GM19193 (cell line): ENCODE measurements around the gene SFT2D3.

Experiments
- POLR2A ChIP-seq: IDR thresholded peaks from 4 replicates; pipeline ENCODE4 v1.6.1; 2011; ENCODE audit not compliant: insufficient read depth, insufficient read length; ENCODE audit errors: extremely low read depth

The SFT2D3 gene

GRCh38 chr2:127707890-127708648, 6.8 kb downstream of the SFT2D3 start:
- TF ChIP-seq POLR2A = no peak

GRCh38 chr2:127709336-127709735, 8.0 kb downstream of the SFT2D3 start:
- TF ChIP-seq POLR2A = no peak

DNA sequence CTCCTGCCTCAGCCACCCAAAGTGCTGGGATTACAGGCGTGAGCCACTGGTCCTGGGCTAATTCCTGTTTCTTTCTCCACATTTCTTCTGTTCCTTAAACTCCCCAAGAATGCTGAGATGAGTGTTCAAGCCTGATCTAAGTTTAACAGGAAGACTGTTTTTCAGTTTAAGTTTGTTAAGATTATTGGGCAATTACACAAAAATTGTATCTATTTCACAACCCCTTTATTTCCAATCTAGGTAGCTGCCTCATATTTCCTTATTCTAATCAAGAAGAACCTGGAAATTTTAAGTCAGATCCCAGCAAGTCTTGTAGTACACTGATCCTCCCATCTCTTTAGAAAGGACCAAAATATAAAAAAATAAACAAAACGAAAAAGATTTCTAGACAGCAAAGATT, 11.7 kb downstream of the SFT2D3 start:
- no peak for TF ChIP-seq POLR2A

GRCh38 chr2:127713562-127713961, 12.3 kb downstream of the SFT2D3 start:
- TF ChIP-seq POLR2A = no peak

DNA sequence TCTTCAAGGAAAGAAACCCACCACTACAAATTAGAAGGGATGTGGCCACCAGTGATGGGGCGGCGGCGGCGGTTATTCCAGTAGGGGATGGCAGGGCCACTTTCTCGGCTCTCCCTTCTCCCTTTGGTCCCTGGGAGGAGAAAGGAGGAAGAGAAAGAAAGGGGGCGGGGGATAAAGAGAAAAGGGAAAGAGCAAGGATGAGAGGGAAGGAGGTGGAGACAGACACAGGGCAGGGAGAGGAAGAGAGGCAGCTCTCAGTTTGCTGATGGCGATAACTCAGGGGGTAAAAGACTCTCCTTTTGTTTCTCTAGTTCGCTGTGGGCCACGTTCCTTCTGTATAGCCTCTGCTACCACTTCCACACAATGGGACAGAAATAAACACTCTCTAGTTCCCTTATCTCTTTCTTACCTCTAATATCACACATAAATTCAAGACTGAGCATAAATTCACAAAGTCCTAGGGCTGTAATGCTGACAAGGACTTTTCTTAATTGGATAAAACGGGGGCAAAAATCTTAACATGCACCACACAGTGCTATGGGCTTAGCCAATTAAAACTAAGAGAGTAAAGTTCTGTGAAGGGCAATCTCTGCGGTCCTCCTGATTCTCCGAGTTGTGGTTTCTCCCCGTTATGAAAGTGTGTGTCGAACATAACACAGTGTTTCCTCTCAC, 14.6 kb downstream of the SFT2D3 start:
- TF ChIP-seq POLR2A = no peak

GRCh38 chr2:127718271-127718670, 17.0 kb downstream of the SFT2D3 start:
- no peak for TF ChIP-seq POLR2A

DNA sequence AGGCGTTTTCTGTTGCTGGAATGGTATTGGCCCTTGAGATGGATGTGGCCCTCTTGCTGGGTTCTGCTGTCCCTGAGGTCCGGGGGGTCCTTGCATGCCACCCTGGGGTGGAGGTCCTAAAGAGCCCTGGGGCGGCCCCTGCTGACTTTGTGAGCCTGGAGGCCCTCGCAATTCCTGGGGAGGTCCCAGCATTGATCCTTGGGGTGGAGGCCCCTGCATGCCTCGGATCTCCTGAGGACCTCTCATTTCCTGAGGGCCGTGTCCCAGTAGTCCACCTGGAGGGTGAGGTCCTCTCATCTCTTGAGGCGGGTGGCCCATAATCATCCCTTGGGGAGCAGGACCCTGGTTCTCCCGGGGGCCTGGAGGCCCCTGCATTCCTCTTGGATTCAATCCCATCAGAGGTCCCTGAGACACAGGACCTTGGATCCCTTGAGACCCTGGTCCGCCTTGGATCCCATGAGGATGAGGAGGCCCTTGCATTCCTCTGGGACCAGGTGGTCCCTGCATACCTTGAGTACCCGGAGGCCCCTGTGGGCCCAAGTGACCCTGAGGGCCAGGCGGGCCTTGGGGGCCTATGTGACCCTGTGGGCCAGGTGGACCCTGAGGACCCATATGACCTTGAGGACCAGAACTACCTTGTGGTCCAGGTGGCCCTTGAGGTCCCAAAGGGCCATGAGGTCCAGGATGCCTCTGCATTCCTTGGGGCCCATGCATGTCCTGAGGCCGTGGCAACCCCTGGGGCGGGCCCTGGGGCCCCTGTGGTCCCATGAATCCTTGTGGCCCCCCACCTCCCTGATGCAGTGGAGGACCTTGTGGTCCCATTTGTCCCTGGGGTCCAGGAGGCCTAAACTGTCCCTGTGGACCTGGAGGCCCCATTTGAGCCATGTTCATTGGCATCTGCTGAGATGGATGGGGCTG, 18.3 kb downstream of the SFT2D3 start:
- no peak for TF ChIP-seq POLR2A

GRCh38 chr2:127721311-127721977, 20.1 kb downstream of the SFT2D3 start:
- no peak for TF ChIP-seq POLR2A

GRCh38 chr2:127721978-127722355, 20.7 kb downstream of the SFT2D3 start:
- no peak for TF ChIP-seq POLR2A

- no peak for TF ChIP-seq POLR2A
These were observed 21.5 kb downstream of the SFT2D3 start for GRCh38 chr2:127722807-127723206.

- no peak for TF ChIP-seq POLR2A
These were observed 25.0 kb downstream of the SFT2D3 start for GRCh38 chr2:127726158-127726880.

DNA sequence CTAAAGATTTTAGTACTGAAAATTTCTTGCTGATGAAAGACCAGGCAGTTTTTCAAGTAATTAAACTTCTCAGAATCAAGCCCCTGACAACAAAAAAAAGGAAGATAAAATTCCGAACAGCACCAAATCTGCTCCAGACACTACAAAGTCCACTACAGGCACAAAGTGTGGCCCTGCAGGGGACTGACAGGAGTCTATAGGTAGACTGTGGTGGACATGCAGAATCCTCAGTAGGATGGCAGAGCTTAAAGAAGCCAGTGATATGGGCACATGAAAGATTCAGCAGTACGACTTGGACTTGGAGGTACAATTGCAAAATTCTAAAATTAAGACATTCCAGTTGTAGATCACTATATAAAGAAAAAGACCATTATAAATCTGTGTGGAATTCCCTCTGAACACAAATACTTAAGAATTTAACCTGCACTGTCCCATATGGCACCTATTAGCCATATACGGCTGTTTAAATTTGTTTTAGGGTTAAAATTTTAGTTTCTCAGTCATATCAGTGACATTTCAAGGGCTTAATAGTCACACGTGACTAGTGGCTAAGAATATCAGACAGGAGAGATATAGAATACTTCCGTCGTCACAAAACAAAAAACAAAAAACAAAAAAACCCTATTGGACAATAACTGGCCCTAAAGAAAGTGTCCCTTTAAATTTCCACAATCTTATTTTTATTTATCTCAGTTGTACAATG, 32.0 kb downstream of the SFT2D3 start:
- TF ChIP-seq POLR2A = no peak

DNA sequence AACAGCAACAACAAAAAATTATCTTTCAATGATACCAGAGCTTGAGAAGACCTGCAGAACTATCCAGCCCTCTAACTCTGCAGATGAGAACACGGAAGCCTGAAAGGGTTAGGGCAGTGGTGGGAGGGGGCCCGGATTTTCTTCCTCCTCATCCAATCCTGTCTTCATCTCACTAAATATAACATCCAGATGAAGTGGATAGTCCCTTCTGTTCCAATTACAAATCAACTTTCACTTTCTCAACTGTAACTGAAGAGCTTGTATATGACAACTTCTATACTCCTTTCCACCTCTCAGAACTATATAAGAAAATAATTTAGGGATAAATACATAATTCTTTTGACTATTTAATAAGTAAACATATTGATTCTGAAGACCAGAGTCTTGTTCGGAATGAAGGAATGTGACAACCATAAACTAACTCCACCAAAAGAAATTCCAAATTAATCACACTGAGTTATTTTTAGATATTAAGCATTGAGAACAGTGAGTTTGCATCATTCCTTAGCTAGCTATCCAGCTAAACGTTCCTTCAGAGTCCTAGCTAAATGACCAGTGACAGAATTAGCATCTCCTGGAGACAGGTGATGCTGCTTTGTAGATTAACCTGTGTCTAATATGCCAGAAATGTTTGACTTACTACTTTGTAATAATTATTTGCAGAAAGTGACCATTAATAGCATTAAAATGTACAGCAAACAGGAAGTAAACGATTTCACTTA, 32.7 kb downstream of the SFT2D3 start:
- no peak for TF ChIP-seq POLR2A
